T-cell (primary cell): ENCODE data around the gene GAGE1. TPM values are rescaled to one million over a fixed set of nuclear protein-coding genes. Genes with fewer than 3 reads are reported as not detected.
"Not testable (repeated sequence)": the region's sequence is repeated elsewhere in the genome, so short reads cannot be mapped to it uniquely, and the experiment has no call there.

Experiments used
- ATAC-seq, 4 experiments: fragments of 200-7000 bp in 3 of 4; fragments of 150-1000 bp in 1 of 4; cut with Tn5 transposase; replicated peaks in 1 of 4; 1 replicate in 3 of 4; 2 replicates in 1 of 4; pipeline ENCODE4 v1.10.0; 2021; ENCODE audit warnings: moderate library complexity in 3 of 4, mild to moderate bottlenecking in 2 of 4, moderate number of reproducible peaks in 1 of 4
- CTCF ChIA-PET, 2 donors: fragments of 300-600 bp; sonication (Branson Sonifier 250); formaldehyde crosslinking; loops; one replicate each; lab custom pipeline; 2022; ENCODE audit warnings: antibody characterized with exemption in 2 of 2; lab: Charles Lee
- POLR2A ChIA-PET, 2 donors: fragments of 300-600 bp; sonication (Branson Sonifier 250); formaldehyde crosslinking; loops; one replicate each; lab custom pipeline; 2022; ENCODE audit warnings: antibody characterized with exemption in 2 of 2; lab: Charles Lee
- DNase-seq, 35 experiments: peaks; one replicate each; pipeline versions ENCODE4 v3.0.0 to v3.0.0-alpha.2; 2013 to 2023
- H3K27ac ChIP-seq: one replicate; pipeline ENCODE4 v1.5.1; 2013; ENCODE audit warnings: low read length
- H3K27me3 ChIP-seq, 2 experiments: replicated peaks in 1 of 2; 1 replicate in 1 of 2; 2 replicates in 1 of 2; pipeline versions ENCODE4 v1.6.1 to v1.7.0; 2013; ENCODE audit warnings: low read length in 1 of 2, mixed read lengths in 1 of 2; ENCODE audit not compliant: control insufficient read depth in 2 of 2, insufficient read depth in 2 of 2; ENCODE audit errors: extremely low read depth in 1 of 2
- H3K36me3 ChIP-seq, 2 donors: 1 replicate in 1 of 2; 2 replicates in 1 of 2; pipeline versions ENCODE4 v1.6.1 to v1.7.0; 2013; ENCODE audit warnings: low read length in 1 of 2; ENCODE audit not compliant: control insufficient read depth in 2 of 2, insufficient read depth in 1 of 2; ENCODE audit errors: extremely low read depth in 1 of 2
- H3K4me1 ChIP-seq, 2 experiments: 1 replicate in 1 of 2; 2 replicates in 1 of 2; pipeline versions ENCODE4 v1.6.1 to v1.7.0; 2013; ENCODE audit warnings: low read length in 2 of 2, mixed read lengths in 1 of 2; ENCODE audit not compliant: insufficient read depth in 2 of 2, control insufficient read depth in 1 of 2; ENCODE audit errors: extremely low read depth in 1 of 2
- H3K4me3 ChIP-seq, 2 donors: 1 replicate in 1 of 2; 2 replicates in 1 of 2; pipeline versions ENCODE4 v1.5.1 to v1.7.0; 2013; ENCODE audit warnings: mild to moderate bottlenecking in 2 of 2, low read length in 1 of 2, moderate library complexity in 1 of 2; ENCODE audit not compliant: control insufficient read depth in 1 of 2; ENCODE audit errors: extremely low read depth in 1 of 2
- H3K9me3 ChIP-seq: 2 replicates; pipeline ENCODE4 v1.7.0; 2013
- H3K27ac Mint-ChIP-seq, 2 donors: one replicate each; pipeline ENCODE4 v1.8.0; 2020 to 2021; ENCODE audit warnings: mild to moderate bottlenecking in 2 of 2, mixed read lengths in 2 of 2
- H3K27me3 Mint-ChIP-seq, 2 donors: one replicate each; pipeline ENCODE4 v1.8.0; 2021 to 2022; ENCODE audit warnings: mixed read lengths in 2 of 2
- H3K36me3 Mint-ChIP-seq: one replicate; pipeline ENCODE4 v1.8.0; 2021; ENCODE audit warnings: mixed read lengths
- H3K4me1 Mint-ChIP-seq, 3 donors: one replicate each; pipeline ENCODE4 v1.8.0; 2020 to 2022; ENCODE audit warnings: mixed read lengths in 3 of 3, mild to moderate bottlenecking in 1 of 3
- H3K4me3 Mint-ChIP-seq, 3 donors: one replicate each; pipeline ENCODE4 v1.8.0; 2020 to 2022; ENCODE audit warnings: mild to moderate bottlenecking in 3 of 3, mixed read lengths in 3 of 3, moderate library complexity in 3 of 3
- H3K9me3 Mint-ChIP-seq, 3 donors: one replicate each; pipeline ENCODE4 v1.8.0; 2020 to 2022; ENCODE audit warnings: mixed read lengths in 3 of 3
- WGBS: methylation state at CpG from one replicate; pipeline ENCODE4 v1.1.5; 2013; ENCODE audit warnings: missing lambda C conversion rate; ENCODE audit not compliant: insufficient coverage; 5-methylcytosine and 5-hydroxymethylcytosine counted together
- total RNA-seq, 35 experiments: library from RNA in 6 of 35; stranded (reverse) in 6 of 35; fragments of 120-200 nt in 1 of 35; gene quantifications; one replicate each; pipeline versions ENCODE4 v1.2.1 to v1.2.4 and lab custom pipeline; 2013 to 2026

The GAGE1 gene, protein sequence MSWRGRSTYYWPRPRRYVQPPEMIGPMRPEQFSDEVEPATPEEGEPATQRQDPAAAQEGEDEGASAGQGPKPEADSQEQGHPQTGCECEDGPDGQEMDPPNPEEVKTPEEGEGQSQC
- total RNA-seq (under 1 TPM in 2 of 5 donors, not detected in 3; 0.54 to 0.72 TPM), total RNA-seq (lab: John Stamatoyannopoulos, UW) (0 reads per million in 29 experiments)
- total RNA-seq (2013) = not detected

DNA sequence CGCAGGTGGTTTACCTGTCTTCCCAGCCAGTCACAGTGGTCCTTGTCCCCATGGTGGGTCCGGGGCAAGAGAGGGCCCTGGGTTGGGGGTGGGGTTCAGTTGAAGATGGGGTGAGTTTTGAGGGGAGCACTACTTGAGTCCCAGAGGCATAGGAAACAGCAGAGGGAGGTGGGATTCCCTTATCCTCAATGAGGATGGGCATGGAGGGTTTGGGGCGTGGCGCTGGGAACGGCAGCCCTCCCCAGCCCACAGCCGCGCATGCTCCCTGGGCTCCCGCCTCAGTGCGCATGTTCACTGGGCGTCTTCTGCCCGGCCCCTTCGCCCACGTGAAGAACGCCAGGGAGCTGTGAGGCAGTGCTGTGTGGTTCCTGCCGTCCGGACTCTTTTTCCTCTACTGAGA is at the start of gene GAGE1:
Gene GAGE1, plus strand, starts transcription at position 301 of the 400 bp plus-strand sequence. CDS start 1,155 bp downstream, outside the sequence.
- H3K4me3 ChIP-seq, H3K9me3 ChIP-seq, ATAC-seq, H3K4me3 Mint-ChIP-seq, H3K9me3 Mint-ChIP-seq, H3K4me1 Mint-ChIP-seq, H3K36me3 ChIP-seq, H3K36me3 Mint-ChIP-seq, CTCF ChIA-PET, H3K27me3 Mint-ChIP-seq, H3K4me1 ChIP-seq, POLR2A ChIA-PET, H3K27me3 ChIP-seq, DNase-seq, H3K27ac Mint-ChIP-seq, H3K27ac ChIP-seq: not testable (repeated sequence)
- WGBS = no CpG with 5 or more reads among the region's 16 CpGs

DNA sequence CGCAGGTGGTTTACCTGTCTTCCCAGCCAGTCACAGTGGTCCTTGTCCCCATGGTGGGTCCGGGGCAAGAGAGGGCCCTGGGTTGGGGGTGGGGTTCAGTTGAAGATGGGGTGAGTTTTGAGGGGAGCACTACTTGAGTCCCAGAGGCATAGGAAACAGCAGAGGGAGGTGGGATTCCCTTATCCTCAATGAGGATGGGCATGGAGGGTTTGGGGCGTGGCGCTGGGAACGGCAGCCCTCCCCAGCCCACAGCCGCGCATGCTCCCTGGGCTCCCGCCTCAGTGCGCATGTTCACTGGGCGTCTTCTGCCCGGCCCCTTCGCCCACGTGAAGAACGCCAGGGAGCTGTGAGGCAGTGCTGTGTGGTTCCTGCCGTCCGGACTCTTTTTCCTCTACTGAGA is 47.8 kb upstream of the GAGE1 start, which contains the start of gene GAGE12E:
Gene GAGE12E, plus strand, starts transcription at position 301 of the 400 bp plus-strand sequence. CDS start 1,155 bp downstream, outside the sequence.
- H3K4me3 ChIP-seq, H3K36me3 ChIP-seq, H3K4me1 ChIP-seq, ATAC-seq, H3K27ac Mint-ChIP-seq, POLR2A ChIA-PET, H3K27me3 ChIP-seq, H3K27me3 Mint-ChIP-seq, H3K4me3 Mint-ChIP-seq, H3K9me3 ChIP-seq, CTCF ChIA-PET, H3K9me3 Mint-ChIP-seq, H3K27ac ChIP-seq, H3K36me3 Mint-ChIP-seq, DNase-seq, H3K4me1 Mint-ChIP-seq: not testable (repeated sequence)
- WGBS = no CpG with 5 or more reads among the region's 16 CpGs

DNA sequence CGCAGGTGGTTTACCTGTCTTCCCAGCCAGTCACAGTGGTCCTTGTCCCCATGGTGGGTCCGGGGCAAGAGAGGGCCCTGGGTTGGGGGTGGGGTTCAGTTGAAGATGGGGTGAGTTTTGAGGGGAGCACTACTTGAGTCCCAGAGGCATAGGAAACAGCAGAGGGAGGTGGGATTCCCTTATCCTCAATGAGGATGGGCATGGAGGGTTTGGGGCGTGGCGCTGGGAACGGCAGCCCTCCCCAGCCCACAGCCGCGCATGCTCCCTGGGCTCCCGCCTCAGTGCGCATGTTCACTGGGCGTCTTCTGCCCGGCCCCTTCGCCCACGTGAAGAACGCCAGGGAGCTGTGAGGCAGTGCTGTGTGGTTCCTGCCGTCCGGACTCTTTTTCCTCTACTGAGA is 38.3 kb upstream of the GAGE1 start, which contains the start of gene GAGE12F:
Gene GAGE12F, plus strand, starts transcription at position 301 of the 400 bp plus-strand sequence. CDS start 1,155 bp downstream, outside the sequence.
- DNase-seq, H3K27me3 ChIP-seq, H3K36me3 ChIP-seq, H3K36me3 Mint-ChIP-seq, H3K9me3 ChIP-seq, CTCF ChIA-PET, H3K9me3 Mint-ChIP-seq, H3K4me3 ChIP-seq, H3K4me1 ChIP-seq, H3K4me1 Mint-ChIP-seq, H3K4me3 Mint-ChIP-seq, H3K27me3 Mint-ChIP-seq, ATAC-seq, H3K27ac Mint-ChIP-seq, POLR2A ChIA-PET, H3K27ac ChIP-seq: not testable (repeated sequence)
- whole genome bisulfite sequencing = no CpG with 5 or more reads among the region's 16 CpGs

DNA sequence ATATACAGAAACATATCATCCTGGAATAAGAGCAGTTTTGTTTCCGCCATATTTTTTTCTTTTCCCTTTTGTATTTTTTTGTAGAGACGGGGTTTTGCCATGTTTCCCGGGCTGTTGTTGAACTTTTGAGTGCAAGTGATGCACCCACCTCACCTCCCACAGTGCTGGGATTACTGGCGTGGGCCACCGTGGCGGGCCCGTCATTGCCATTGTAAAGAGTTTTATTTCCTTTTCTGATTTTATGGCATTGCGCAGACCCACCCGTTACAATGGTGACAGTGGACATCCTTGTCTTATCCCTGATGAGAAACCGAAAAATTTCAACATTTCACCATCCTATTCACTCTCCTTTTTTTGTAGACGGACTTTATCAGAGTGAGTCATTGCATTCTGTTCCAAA is 30.1 kb upstream of the GAGE1 start:
- WGBS = no CpG with 5 or more reads among the region's 11 CpGs
- H3K4me3 Mint-ChIP-seq, H3K4me3 ChIP-seq, H3K4me1 ChIP-seq, DNase-seq, H3K9me3 Mint-ChIP-seq, H3K4me1 Mint-ChIP-seq, H3K27me3 ChIP-seq, H3K27ac ChIP-seq, ATAC-seq, H3K27ac Mint-ChIP-seq, H3K9me3 ChIP-seq, H3K36me3 Mint-ChIP-seq, POLR2A ChIA-PET, H3K36me3 ChIP-seq, H3K27me3 Mint-ChIP-seq, CTCF ChIA-PET: not testable (repeated sequence)

DNA sequence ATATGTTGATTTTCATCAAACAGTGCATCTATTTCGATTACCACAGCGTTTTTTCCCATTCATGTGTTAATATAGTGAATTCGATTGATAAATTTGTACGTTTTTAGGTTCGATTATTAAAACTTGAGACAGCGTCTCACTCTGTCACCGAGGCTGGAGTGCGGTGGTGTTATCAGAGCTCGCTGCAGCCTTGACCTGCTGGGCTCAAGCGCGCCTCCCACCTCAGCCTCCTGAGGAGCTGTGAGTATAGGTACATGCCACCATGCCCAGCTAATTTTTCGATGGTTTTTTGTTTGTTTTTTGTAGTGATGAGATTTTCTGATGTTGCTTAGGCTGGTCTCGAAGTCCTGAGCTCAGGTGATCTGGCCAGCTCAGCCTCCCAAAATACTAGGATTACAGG is 29.7 kb upstream of the GAGE1 start:
- DNase-seq, CTCF ChIA-PET, H3K4me1 Mint-ChIP-seq, H3K9me3 ChIP-seq, H3K9me3 Mint-ChIP-seq, H3K36me3 Mint-ChIP-seq, ATAC-seq, H3K27me3 Mint-ChIP-seq, POLR2A ChIA-PET, H3K36me3 ChIP-seq, H3K27me3 ChIP-seq, H3K4me3 ChIP-seq, H3K4me3 Mint-ChIP-seq, H3K4me1 ChIP-seq, H3K27ac Mint-ChIP-seq, H3K27ac ChIP-seq: not testable (repeated sequence)
- no CpG with 5 or more reads among the region's 13 CpGs for WGBS

DNA sequence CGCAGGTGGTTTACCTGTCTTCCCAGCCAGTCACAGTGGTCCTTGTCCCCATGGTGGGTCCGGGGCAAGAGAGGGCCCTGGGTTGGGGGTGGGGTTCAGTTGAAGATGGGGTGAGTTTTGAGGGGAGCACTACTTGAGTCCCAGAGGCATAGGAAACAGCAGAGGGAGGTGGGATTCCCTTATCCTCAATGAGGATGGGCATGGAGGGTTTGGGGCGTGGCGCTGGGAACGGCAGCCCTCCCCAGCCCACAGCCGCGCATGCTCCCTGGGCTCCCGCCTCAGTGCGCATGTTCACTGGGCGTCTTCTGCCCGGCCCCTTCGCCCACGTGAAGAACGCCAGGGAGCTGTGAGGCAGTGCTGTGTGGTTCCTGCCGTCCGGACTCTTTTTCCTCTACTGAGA is 28.7 kb upstream of the GAGE1 start, which contains the start of gene GAGE12G:
Gene GAGE12G, plus strand, starts transcription at position 301 of the 400 bp plus-strand sequence. CDS start 1,155 bp downstream, outside the sequence.
- H3K4me1 Mint-ChIP-seq, H3K36me3 ChIP-seq, H3K9me3 ChIP-seq, H3K4me3 Mint-ChIP-seq, H3K27me3 Mint-ChIP-seq, H3K27ac Mint-ChIP-seq, H3K27me3 ChIP-seq, ATAC-seq, H3K36me3 Mint-ChIP-seq, H3K27ac ChIP-seq, H3K9me3 Mint-ChIP-seq, H3K4me1 ChIP-seq, DNase-seq, POLR2A ChIA-PET, CTCF ChIA-PET, H3K4me3 ChIP-seq: not testable (repeated sequence)
- no CpG with 5 or more reads among the region's 16 CpGs for WGBS

DNA sequence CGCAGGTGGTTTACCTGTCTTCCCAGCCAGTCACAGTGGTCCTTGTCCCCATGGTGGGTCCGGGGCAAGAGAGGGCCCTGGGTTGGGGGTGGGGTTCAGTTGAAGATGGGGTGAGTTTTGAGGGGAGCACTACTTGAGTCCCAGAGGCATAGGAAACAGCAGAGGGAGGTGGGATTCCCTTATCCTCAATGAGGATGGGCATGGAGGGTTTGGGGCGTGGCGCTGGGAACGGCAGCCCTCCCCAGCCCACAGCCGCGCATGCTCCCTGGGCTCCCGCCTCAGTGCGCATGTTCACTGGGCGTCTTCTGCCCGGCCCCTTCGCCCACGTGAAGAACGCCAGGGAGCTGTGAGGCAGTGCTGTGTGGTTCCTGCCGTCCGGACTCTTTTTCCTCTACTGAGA is 19.2 kb upstream of the GAGE1 start, which contains the start of gene GAGE12H:
Gene GAGE12H, plus strand, starts transcription at position 301 of the 400 bp plus-strand sequence. CDS start 1,155 bp downstream, outside the sequence.
- H3K4me1 ChIP-seq, H3K27me3 ChIP-seq, H3K4me3 ChIP-seq, DNase-seq, H3K27ac Mint-ChIP-seq, H3K36me3 ChIP-seq, H3K9me3 ChIP-seq, CTCF ChIA-PET, H3K9me3 Mint-ChIP-seq, ATAC-seq, POLR2A ChIA-PET, H3K4me3 Mint-ChIP-seq, H3K36me3 Mint-ChIP-seq, H3K4me1 Mint-ChIP-seq, H3K27ac ChIP-seq, H3K27me3 Mint-ChIP-seq: not testable (repeated sequence)
- WGBS = no CpG with 5 or more reads among the region's 16 CpGs
